Activated T-cell treated with anti-CD3 and anti-CD28 coated beads for 1 hour (primary cell): ENCODE results near the gene LMBR1.

Source experiments
- DNase-seq: peaks from one replicate; pipeline ENCODE4 v3.0.0-alpha.2; 2020; ENCODE audit warnings: low read depth

Gene LMBR1

DNA sequence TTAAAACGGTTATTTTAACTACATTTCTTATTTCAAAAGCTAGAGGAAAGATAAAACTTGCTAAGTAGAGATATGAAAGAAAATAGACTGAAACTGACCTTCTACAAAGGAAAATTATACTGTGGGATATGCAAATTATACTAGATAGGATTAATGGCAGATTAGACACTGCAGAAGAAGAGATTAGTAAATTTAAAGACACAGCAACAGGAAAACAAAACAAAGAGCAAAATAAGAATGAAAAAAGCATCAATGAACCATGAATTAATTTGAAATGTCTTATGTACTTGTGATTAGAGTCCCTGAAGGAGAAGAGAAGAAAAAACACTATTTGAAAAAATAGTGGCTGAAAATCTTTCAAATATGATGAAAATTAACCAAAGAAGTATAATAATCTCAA, 200.1 kb downstream of the LMBR1 start:
- no peak for DNase-seq

DNA sequence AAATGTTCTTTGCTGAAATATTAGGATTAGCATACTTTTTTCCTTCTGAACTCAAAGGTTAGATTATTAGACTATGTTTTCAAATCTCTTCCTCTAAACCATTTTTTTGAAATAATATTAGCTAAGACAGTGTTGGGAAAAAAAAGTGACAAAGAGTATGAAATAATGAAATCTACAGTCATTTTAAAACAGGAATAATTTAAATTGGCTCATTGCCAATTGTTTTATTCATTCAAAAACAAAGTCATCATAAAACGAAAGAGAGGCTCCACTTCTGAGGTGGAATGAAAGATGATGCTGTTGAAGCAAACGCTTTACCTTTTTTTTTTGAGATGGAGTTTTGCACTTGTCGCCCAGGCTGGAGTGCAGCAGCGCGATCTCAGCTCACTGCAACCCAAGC, 201.2 kb downstream of the LMBR1 start:
- DNase-seq: no peak

GRCh38 chr7:156684661-156685060, 208.3 kb downstream of the LMBR1 start:
- no peak for DNase-seq

GRCh38 chr7:156684251-156684650, 208.7 kb downstream of the LMBR1 start:
- DNase-seq: no peak

DNA sequence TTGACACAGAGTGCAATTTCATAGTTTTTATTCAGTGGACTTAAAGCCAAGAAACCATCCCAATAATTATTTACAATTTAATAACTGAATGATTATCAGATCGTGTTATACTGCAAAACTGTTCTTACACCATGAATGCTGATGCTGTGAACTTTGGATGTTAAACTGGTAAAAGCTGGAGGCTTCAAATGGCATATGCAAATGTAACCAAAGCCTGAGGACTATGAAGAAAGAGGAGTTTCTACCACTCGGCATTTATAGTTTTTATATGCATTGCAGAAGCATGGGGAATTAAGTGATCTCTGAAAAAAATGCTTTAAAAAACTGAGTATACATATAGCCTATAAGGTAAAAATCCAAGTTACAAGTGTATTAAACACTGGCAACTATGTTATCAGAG, 210.1 kb downstream of the LMBR1 start:
- DNase-seq: no peak

DNA sequence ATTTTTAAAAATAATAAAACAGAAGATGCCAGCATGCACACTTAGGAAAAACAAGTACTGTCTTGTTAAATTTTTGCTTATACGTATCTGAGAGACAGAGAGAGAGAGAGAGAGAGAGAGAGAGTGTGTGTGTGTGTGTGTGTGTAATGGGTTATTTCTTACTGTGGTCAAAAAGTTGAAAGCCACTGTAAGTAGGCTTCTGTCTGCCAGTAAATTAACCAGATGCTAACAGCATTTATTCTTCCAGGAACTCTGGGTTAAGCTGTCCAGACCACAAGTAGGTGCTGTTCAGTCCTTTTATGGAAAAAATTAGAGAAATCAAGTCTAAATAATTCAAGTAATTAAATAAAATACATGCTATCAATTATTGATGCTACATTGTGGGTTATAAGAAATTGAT, 212.7 kb downstream of the LMBR1 start:
- no peak for DNase-seq

- no peak for DNase-seq
These were observed 215.5 kb downstream of the LMBR1 start for GRCh38 chr7:156677374-156678054.

GRCh38 chr7:156676263-156676662, 216.7 kb downstream of the LMBR1 start:
- no peak for DNase-seq

- no peak for DNase-seq
These were observed 217.3 kb downstream of the LMBR1 start for GRCh38 chr7:156675721-156676120.

GRCh38 chr7:156673902-156674301, 219.1 kb downstream of the LMBR1 start:
- no peak for DNase-seq

- DNase-seq: no peak
These were observed 219.5 kb downstream of the LMBR1 start for GRCh38 chr7:156673454-156673853.

DNA sequence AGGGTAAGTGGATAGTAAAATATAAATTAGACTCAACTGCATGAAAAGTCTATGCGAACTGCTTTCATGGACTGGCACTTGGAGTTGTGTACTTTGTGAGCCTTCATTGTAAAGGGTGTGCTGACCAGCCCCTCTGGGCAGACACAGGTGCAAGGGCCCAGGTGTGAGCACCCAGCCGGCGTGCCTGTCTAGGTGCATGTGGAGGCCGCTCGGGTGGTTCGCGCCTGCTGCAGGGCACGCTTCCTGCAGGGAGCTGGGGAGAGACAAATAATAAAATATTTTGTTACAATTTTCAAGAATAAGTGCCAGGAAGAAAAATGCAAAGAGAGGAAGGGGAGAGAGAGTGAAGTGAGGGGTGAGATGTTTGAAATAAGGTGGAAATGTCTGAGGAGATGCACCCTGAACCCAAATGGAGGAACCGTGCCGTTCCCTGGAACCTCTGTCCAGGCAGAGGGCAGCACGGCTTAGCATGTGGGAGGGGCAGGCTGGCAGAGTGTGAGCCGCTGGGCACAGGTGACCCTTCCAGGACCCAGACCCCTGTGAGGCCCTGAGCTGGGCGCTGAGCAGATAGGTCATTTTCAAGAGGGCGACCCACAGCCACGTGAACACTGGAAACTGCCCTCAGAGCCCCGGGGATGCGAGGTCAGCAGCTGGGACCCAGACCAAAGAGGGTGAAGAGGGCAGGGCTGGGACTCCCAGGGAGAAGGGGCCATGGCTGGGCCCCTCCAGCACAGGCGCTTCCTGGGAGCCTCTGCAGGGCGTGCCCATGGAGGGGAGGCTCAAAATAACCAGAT, 223.8 kb downstream of the LMBR1 start:
- no peak for DNase-seq

- no peak for DNase-seq
These were observed 224.7 kb downstream of the LMBR1 start for GRCh38 chr7:156668130-156668741.

GRCh38 chr7:156667110-156667426, 225.9 kb downstream of the LMBR1 start:
- no peak for DNase-seq

DNA sequence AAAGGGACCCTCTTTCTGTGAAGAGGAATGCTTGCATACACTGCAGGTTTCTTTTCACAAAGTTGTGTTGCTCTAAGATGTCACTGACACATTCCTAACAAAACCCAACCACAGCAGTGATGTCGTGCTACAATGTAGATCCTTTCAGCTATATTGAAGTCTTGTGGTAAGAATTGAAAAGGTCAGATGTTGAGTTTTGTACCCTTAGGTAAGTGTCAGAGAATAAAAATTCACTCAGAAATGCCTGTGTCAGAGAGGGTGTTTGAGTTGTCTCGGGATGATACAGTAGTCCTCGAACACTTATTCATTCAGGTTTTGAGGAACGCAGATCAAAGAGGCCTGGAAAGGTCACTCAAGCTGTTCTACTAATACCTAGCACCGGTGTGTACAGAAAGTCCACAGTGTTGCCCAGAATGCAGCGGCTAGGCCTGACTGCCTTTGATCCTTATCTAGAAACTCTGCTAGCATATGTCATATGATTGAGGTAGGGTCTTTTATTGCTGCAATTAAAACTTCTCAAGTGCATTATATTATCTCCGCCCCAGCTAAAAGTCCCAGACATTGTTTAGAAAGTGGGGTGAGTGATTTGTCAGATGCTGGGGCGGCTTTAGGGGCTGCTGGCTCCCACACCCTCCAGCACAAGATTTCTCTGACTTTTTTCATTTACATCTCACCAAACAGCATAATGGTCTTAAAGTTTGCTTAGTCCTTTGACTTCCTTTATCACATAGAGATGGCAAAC, 226.4 kb downstream of the LMBR1 start:
- no peak for DNase-seq

GRCh38 chr7:156665101-156665500, 227.9 kb downstream of the LMBR1 start:
- DNase-seq: no peak

- no peak for DNase-seq
These were observed 230.7 kb downstream of the LMBR1 start for GRCh38 chr7:156662277-156662676.

- DNase-seq: no peak
These were observed 231.3 kb downstream of the LMBR1 start for GRCh38 chr7:156661637-156662036.

DNA sequence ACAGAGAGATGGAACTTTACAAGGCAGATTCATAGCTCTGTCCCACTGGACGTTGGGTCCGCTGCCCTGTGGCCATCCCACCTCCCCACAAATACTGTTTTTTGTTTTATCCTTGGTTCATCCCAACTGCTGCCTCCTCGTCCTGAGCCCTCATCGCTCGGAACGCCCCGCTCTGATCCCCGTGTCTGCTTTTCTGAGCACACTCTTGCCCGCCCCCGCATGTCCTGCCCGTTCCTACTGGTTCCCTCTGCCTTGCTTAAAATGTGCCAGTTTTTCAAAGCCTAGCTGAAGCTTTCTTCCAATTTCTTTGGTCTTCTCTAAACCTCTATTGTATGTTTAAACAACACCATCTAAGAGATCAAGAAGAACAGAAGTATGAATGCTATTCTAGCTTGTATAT, 233.0 kb downstream of the LMBR1 start:
- no peak for DNase-seq

GRCh38 chr7:156659203-156659602, 233.8 kb downstream of the LMBR1 start:
- DNase-seq: no peak

DNA sequence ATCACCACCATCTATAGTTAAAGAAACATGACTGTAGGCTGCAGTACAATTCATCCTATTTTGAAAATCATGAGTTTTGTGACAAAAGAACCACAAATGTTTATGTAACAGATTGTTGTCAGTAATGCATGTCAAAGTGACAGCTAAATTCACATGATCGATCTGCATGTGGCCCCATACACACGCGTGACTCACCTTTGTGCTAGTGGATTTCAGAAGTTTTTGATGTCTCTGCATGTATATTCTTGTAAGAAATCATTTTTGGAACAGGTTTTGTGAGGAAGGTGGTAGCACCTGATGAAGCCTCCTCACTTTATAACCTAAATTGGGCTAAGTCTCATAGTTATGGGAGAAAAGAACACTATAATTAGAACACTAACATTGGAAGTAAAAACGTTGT, 235.3 kb downstream of the LMBR1 start:
- no peak for DNase-seq

DNA sequence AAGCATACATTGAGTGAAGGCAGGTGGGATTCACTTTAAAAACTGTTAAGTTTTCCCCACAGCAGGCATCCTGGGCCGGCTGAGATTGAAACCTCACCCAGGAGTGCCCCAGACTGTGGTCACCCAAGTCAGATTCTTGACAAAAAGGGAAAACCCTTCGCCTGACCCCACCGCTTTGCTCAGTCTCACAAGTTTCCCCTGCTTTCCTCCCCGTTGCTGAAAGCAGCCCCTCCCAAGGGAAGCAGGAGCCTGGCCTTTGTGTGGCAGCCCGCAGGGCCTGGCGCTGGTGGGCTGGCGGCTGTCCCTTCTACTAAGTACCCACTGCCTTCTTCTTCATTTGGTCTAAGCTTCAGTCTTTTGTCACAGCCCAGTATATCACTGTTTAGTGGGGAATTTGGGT, 236.4 kb downstream of the LMBR1 start:
- no peak for DNase-seq

GRCh38 chr7:156655983-156656382, 237.0 kb downstream of the LMBR1 start:
- DNase-seq: no peak
